ENCODE data around the gene PRIMA1. TPM values are rescaled to one million over a fixed set of nuclear protein-coding genes. Genes with fewer than 3 reads are reported as not detected.
A peak's percentile ranks its signal among the peaks of the same experiment; 100 is the strongest.

The PRIMA1 gene
- polyA plus RNA-seq, 1 of the 3 experiments (the other 2 are of a cell fraction), result 0.18 TPM

- CTCF ChIA-PET, result interaction anchor here (1.8 to 3.1 kb wide), 2 partner anchors 71 to 99 kb away, joined by 6 to 13 read pairs; no protein-coding TSS in a partner anchor
- Histone ChIP-seq H3K27me3 (ENCODE audit: insufficient read depth) (no peaks in the 10 kb centered on the region), H3K79me2 (ENCODE audit: insufficient read depth) (no peaks in the 10 kb centered on the region), H4K20me1 (ENCODE audit: insufficient read depth) (no peaks in the 10 kb centered on the region), H3K9me3 (no peaks in the 10 kb centered on the region), H3K4me1 (ENCODE audit: control insufficient read depth in 1 of 2, insufficient read depth in 2 of 2, low read depth in 1 of 2, low read length in 1 of 2) (peaks cover 0 to 47% of the 10 kb centered on the region in 2 experiments; a peak in 1 of 4 replicates), H3K27ac (ENCODE audit: low read depth in 2 of 2, low read length in 1 of 2) (peak overlapping the region in 1 of 2 experiments; percentile 99; a peak in 1 of 4 replicates), H3K9me2 (no peaks in the 10 kb centered on the region), H3K4me3 (ENCODE audit: low read depth in 2 of 2, low read length in 1 of 2) (no peak overlapping the region), H3K9ac (no peak overlapping the region), H2AFZ (ENCODE audit: low read depth) (no peak overlapping the region), H3F3A (replicated peaks; ENCODE audit: insufficient read depth) (no peaks in the 10 kb centered on the region), H3K4me2 (no peak overlapping the region), H3K36me3 (replicated peaks in 1 of 2; ENCODE audit: control insufficient read depth in 1 of 2, insufficient read depth in 2 of 2, low read length in 1 of 2) (no peaks in the 10 kb centered on the region)
- TF ChIP-seq YY1 (IDR thresholded peaks at IDR 0.05; ENCODE audit: low read depth), result no peak
- no peak for TF ChIP-seq USF2 (IDR thresholded peaks at IDR 0.05; ENCODE audit: borderline replicate concordance, low read depth, low read length)
- TF ChIP-seq NFIC (IDR thresholded peaks at IDR 0.05; ENCODE audit: borderline replicate concordance), result no peak
- no peak for TF ChIP-seq TCF12 (IDR thresholded peaks at IDR 0.05)
- TF ChIP-seq MEF2A (IDR thresholded peaks at IDR 0.05; ENCODE audit: borderline replicate concordance, low read depth), result no peak
- TF ChIP-seq CTCF (IDR thresholded peaks at IDR 0.05), result no peak
- no peak for TF ChIP-seq MXI1 (IDR thresholded peaks at IDR 0.05; ENCODE audit: low read depth, low read length)
- TF ChIP-seq ZBTB33 (IDR thresholded peaks at IDR 0.05; ENCODE audit: borderline replicate concordance, low read depth), result no peak
- no peak for TF ChIP-seq USF1 (IDR thresholded peaks at IDR 0.05; ENCODE audit: borderline replicate concordance, low read depth)
- TF ChIP-seq MAX (IDR thresholded peaks at IDR 0.05; ENCODE audit: low read depth), result no peak
- TF ChIP-seq EP300 (IDR thresholded peaks at IDR 0.05; ENCODE audit: borderline replicate concordance in 1 of 2, low read depth in 1 of 2, low read length in 1 of 2), result no peak
- no peak for TF ChIP-seq GATA2 (CRISPR knock-in tag; IDR thresholded peaks at IDR 0.05)
- no peak for TF ChIP-seq GABPA (IDR thresholded peaks at IDR 0.05; ENCODE audit: low read depth)
- no peak for DNase-seq
- POLR2A ChIA-PET, result no interaction called here
- 31% methylated on average over 8 of the region's 8 CpGs for WGBS (ENCODE audit: low lambda C conversion rate)
Observed at GRCh38 chr14:93753647-93754046, 34.6 kb downstream of the PRIMA1 start.

Measured in SK-N-SH (cell line).